Measurements from ENCODE around the gene SLX4IP.

DNA sequence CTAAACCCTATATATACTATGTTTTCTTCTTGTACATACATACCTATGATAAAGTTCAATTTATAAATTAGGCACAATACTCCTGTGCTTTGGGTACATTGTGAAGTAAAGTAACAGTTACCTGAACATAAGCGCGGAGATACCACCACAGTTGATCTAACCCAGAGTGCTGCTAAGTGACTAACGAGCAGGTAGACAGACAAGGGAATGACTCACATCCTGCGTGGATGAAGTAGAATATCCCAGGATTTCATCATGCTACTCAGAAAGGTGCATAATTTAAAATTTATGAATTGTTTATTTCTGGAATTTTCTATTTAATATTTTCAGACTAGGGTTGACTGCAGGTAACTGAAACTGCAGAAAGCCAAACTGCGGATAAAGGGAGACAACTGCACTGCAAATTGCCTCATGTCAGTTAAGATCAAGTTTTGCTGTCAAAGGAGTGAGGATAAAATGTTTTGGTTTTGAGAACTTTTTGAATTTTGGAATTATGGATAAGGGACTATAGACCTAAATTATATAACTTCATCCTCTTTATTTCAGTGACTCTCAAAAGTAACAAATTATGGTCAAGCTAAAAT, 15.5 kb upstream of the SLX4IP start:
- TF ChIP-seq, protein P1, sequence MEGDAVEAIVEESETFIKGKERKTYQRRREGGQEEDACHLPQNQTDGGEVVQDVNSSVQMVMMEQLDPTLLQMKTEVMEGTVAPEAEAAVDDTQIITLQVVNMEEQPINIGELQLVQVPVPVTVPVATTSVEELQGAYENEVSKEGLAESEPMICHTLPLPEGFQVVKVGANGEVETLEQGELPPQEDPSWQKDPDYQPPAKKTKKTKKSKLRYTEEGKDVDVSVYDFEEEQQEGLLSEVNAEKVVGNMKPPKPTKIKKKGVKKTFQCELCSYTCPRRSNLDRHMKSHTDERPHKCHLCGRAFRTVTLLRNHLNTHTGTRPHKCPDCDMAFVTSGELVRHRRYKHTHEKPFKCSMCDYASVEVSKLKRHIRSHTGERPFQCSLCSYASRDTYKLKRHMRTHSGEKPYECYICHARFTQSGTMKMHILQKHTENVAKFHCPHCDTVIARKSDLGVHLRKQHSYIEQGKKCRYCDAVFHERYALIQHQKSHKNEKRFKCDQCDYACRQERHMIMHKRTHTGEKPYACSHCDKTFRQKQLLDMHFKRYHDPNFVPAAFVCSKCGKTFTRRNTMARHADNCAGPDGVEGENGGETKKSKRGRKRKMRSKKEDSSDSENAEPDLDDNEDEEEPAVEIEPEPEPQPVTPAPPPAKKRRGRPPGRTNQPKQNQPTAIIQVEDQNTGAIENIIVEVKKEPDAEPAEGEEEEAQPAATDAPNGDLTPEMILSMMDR (IDR thresholded peaks at IDR 0.05; ENCODE audit: insufficient read depth, low read depth, low read length) = no peak
- TF ChIP-seq EZH2 (IDR thresholded peaks at IDR 0.05; ENCODE audit: insufficient read depth, low read length) = no peak

Measured in astrocyte (in vitro differentiated cells and primary cell).